Activated naive CD4-positive, alpha-beta T cell treated with anti-CD3 and anti-CD28 coated beads, Interleukin-2, amount 50 U/mL, for 24 hours (primary cell): ENCODE measurements around the gene TMEM169.

Experiments
- H3K27ac Mint-ChIP-seq: one replicate; pipeline ENCODE4 v1.8.0; 2021; ENCODE audit warnings: mild to moderate bottlenecking, mixed read lengths
- H3K27me3 Mint-ChIP-seq: one replicate; pipeline ENCODE4 v1.8.0; 2021; ENCODE audit warnings: mixed read lengths
- H3K36me3 Mint-ChIP-seq: one replicate; pipeline ENCODE4 v1.8.0; 2021; ENCODE audit warnings: mixed read lengths
- H3K4me1 Mint-ChIP-seq: one replicate; pipeline ENCODE4 v1.8.0; 2021; ENCODE audit warnings: mixed read lengths
- H3K4me3 Mint-ChIP-seq: one replicate; pipeline ENCODE4 v1.8.0; 2021; ENCODE audit warnings: mild to moderate bottlenecking, mixed read lengths
- H3K9me3 Mint-ChIP-seq: one replicate; pipeline ENCODE4 v1.8.0; 2021; ENCODE audit warnings: mixed read lengths

The TMEM169 gene

DNA sequence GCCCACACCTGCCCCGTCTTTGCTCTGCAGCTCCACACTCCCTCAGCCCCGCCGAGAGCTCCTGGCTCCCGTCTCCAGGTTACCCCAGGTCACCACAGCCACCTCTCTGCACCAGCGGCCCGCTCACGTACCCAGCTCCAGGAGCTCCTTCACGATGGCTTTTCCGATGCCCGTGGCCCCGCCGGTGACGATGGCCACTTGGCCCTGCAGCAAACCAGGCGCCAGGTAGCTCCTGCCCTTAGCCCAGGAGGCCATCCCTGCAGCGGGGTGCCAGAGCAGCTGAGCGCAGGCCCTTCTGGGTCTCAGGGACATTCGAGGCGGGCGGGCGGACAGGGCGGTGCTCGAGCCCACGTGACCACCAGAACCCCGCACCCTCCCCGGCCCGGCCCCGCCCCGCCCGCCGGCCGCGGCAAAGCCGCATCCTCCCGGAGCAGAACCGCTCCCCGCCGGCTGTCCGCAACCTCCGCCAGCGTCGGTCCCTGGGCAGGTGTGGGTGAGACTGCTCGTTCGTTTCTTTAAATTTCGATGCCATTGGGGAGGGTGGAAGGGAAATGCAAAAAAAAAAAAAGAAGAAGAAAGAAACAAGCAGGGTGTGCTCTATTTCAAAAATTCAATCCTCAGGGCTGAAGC is at the start of gene TMEM169, which contains the start of gene PECR:
Gene TMEM169 (plus strand): TSS at position 433 of the 630 bp plus-strand sequence. CDS start 14,045 bp downstream, outside the sequence.
Gene PECR (minus strand): TSS at position 323 of the 630 bp plus-strand sequence. CDS start 68 bp downstream, at position 255.
- Mint-ChIP-seq H3K4me1 (peaks cover 72% of the 10 kb centered on the region), H3K36me3 (no peaks in the 10 kb centered on the region), H3K27me3 (no peaks in the 10 kb centered on the region), H3K4me3 (peak within 1 kb of the TSS; percentile 98), H3K9me3 (no peaks in the 10 kb centered on the region), H3K27ac (peak within 1 kb of the TSS; percentile 91)

- Mint-ChIP-seq H3K27ac (peak overlapping the region; percentile 98), H3K4me1 (peaks cover 29% of the 10 kb centered on the region), H3K9me3 (no peaks in the 10 kb centered on the region), H3K36me3 (peaks cover 8% of the 10 kb centered on the region), H3K4me3 (peak overlapping the region; percentile 77), H3K27me3 (no peaks in the 10 kb centered on the region)
Measured at GRCh38 chr2:216031960-216032689, 49.6 kb upstream of the TMEM169 start.

DNA sequence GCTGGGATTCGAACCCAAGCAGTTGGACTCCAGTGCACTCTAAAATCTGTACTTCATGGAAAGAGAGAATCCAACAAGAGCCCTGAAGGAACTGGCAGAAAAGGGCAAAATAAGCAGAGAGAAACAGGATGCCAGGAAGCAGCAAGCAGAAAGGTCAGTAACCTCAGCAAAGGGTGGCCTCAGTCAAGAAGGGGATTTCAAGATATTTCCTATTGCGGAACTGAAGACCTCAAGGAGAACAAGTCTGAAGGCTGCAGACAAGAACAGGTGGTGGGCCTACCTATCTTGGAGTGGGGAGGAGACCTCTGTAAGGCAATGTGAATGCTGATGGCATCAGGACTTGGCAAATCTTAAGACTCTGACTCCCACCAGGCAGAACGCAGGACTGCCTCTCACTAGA is 48.3 kb upstream of the TMEM169 start:
- Mint-ChIP-seq H3K4me1 (peaks cover 29% of the 10 kb centered on the region), H3K27me3 (no peaks in the 10 kb centered on the region), H3K4me3 (no peak overlapping the region), H3K27ac (no peak overlapping the region), H3K36me3 (peaks cover 8% of the 10 kb centered on the region), H3K9me3 (no peaks in the 10 kb centered on the region)

DNA sequence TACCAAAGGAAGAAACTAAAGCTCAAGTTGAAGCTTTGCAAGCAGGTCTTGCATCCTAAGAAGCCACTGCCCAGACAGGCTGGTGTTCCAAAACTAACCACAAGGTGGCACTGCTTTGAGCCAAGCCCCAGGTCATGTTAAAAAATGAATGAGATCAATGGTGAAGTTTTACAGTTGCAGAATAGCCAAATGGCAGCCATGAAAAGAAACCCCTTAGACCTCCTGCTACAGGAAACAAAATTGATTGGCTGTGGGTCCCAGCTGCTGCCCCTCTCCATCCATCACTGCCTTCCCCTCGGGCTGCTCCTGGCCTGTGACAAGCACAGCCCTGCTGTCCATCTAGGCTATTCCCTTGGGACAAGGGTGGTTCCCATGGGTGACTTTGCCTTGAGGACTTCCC is 47.7 kb upstream of the TMEM169 start:
- Mint-ChIP-seq H3K36me3 (peaks cover 8% of the 10 kb centered on the region), H3K27me3 (no peaks in the 10 kb centered on the region), H3K4me1 (peaks cover 29% of the 10 kb centered on the region), H3K9me3 (no peaks in the 10 kb centered on the region), H3K27ac (no peak overlapping the region), H3K4me3 (no peak overlapping the region)

- Mint-ChIP-seq H3K9me3 (no peaks in the 10 kb centered on the region), H3K4me1 (no peaks in the 10 kb centered on the region), H3K36me3 (no peaks in the 10 kb centered on the region), H3K4me3 (no peak overlapping the region), H3K27ac (no peak overlapping the region), H3K27me3 (no peaks in the 10 kb centered on the region)
Measured at GRCh38 chr2:216039918-216040317, 41.8 kb upstream of the TMEM169 start.

DNA sequence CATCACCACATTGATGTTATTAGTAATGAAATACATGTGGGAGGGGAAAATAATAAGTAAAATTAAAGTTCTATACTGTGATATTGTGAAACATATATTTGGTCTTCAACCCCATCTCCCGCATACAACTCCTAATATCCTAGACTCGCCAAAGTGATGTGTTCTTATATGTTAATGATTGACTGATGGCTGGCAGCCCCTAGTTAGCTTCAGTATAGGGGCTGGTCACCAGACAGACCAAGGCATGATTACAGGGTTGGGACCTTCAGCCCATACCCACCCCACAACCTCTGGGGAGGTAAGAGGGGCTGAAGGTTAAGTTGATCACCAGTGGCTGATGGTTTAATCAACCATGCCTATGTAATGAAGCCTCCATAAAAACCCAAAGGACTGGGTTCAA is 40.3 kb upstream of the TMEM169 start:
- no peaks in the 10 kb centered on the region for H3K36me3 Mint-ChIP-seq
- H3K27me3 Mint-ChIP-seq = no peaks in the 10 kb centered on the region
- no peak overlapping the region for H3K27ac Mint-ChIP-seq

DNA sequence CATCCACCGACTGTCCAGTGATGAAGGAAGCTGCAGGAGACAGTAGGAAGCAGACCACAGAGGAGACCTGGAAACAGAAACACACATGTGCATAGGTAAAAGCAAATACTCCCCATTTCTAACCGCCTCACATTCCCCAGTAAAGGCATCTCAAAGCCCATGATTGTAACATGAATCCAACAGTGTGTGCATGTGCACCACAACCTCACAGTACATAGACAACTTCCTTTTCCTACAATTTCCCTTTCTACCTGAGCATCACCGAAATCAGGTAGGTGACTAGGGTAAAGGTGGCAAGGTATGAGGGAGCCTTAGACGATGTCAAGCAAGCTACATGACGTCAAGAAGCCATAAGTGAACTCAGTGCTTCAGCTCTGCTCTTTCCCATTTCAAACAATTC is 37.8 kb upstream of the TMEM169 start:
- Mint-ChIP-seq H3K36me3 (no peaks in the 10 kb centered on the region), H3K27ac (no peak overlapping the region), H3K27me3 (no peaks in the 10 kb centered on the region), H3K4me1 (no peaks in the 10 kb centered on the region), H3K4me3 (no peak overlapping the region), H3K9me3 (no peaks in the 10 kb centered on the region)

More for the DNA sequence above, 40.3 kb upstream of the TMEM169 start:
- no peak overlapping the region for H3K4me3 Mint-ChIP-seq
- no peaks in the 10 kb centered on the region for H3K9me3 Mint-ChIP-seq
- no peaks in the 10 kb centered on the region for H3K4me1 Mint-ChIP-seq

DNA sequence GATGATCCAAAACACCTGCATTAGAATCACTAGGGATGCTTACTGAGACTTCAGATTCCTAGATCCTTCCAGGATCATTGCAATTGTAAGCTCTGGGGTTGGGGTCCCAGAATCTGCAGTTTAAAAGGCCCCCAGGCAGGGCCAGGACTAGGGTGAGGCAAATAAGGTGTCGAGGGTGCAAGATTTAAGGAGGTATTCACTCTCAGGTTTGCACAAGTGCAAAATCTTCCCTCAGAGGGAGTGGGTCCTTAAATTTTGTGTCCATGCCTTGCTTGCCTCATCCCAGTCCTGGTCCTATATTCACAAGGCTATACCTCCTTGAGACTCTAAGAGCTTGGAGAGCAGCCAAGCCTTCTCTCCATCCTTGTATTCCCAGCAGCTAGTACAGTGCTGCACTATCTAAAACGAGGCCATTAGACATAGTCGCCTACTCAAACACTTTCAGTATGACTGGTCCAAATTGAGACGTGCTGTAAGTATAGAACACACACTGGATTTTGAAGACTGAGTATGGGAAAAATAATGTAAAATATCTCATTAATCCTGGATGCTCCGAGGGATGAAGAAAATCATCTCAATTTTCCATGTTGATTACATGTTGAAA is 36.7 kb upstream of the TMEM169 start:
- no peaks in the 10 kb centered on the region for H3K9me3 Mint-ChIP-seq
- H3K27me3 Mint-ChIP-seq = no peaks in the 10 kb centered on the region
- H3K27ac Mint-ChIP-seq = no peak overlapping the region
- H3K36me3 Mint-ChIP-seq = no peaks in the 10 kb centered on the region
- H3K4me3 Mint-ChIP-seq = no peak overlapping the region
- H3K4me1 Mint-ChIP-seq = no peaks in the 10 kb centered on the region

DNA sequence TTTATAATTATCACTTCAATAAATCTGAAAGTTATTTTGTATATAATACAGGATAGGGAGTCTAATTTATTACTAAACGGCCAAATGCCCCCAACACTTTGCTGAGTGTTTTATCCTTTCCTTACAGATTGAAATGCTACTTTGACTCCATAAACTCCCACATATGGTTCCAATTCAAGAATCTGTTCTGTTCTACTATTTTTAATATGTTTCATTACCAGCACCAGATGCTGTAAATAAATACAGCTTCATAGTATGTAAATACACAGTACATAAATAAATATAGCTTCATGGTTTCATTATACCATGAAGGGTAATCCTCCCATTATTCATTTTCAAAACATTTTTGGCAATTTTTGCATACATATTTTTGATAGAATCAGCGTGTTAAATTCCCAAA is 34.3 kb upstream of the TMEM169 start:
- Mint-ChIP-seq H3K27ac (no peak overlapping the region), H3K27me3 (no peaks in the 10 kb centered on the region), H3K36me3 (peaks cover 4% of the 10 kb centered on the region), H3K4me3 (no peak overlapping the region), H3K9me3 (no peaks in the 10 kb centered on the region), H3K4me1 (no peaks in the 10 kb centered on the region)

DNA sequence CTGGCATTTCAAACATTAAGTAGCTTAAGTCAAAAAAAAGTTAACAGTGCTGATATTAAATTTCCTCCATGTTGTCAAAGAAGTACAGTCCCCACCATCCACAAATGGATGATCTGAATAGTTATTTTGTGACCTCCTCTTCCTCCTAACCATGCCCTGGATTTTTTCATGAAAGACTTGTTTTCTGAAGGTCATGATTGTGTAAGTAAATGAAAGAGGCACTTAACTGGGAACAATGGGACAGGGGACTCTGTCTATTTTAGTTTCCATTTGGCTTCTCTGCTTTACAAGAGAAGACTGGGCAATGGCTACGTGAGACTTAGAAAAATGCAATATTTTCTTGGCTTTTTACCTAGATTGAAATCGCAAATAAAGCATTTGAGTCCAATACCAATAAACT is 32.3 kb upstream of the TMEM169 start:
- no peaks in the 10 kb centered on the region for H3K4me1 Mint-ChIP-seq
- H3K4me3 Mint-ChIP-seq = no peak overlapping the region
- H3K27ac Mint-ChIP-seq = no peak overlapping the region
- H3K36me3 Mint-ChIP-seq = peaks cover 8% of the 10 kb centered on the region
- no peaks in the 10 kb centered on the region for H3K9me3 Mint-ChIP-seq
- H3K27me3 Mint-ChIP-seq = no peaks in the 10 kb centered on the region

- Mint-ChIP-seq H3K4me3 (no peak overlapping the region), H3K27ac (no peak overlapping the region)
Measured at GRCh38 chr2:216051350-216051749, 30.4 kb upstream of the TMEM169 start.

GRCh38 chr2:216052420-216052819 is 29.3 kb upstream of the TMEM169 start:
- peaks cover 18% of the 10 kb centered on the region for H3K36me3 Mint-ChIP-seq
- no peaks in the 10 kb centered on the region for H3K9me3 Mint-ChIP-seq
- no peak overlapping the region for H3K4me3 Mint-ChIP-seq
- H3K27me3 Mint-ChIP-seq = no peaks in the 10 kb centered on the region
- no peak overlapping the region for H3K27ac Mint-ChIP-seq
- peaks cover 16% of the 10 kb centered on the region for H3K4me1 Mint-ChIP-seq

More at GRCh38 chr2:216051350-216051749, 30.4 kb upstream of the TMEM169 start:
- peaks cover 18% of the 10 kb centered on the region for H3K36me3 Mint-ChIP-seq
- no peaks in the 10 kb centered on the region for H3K9me3 Mint-ChIP-seq
- H3K4me1 Mint-ChIP-seq = peaks cover 8% of the 10 kb centered on the region
- no peaks in the 10 kb centered on the region for H3K27me3 Mint-ChIP-seq

DNA sequence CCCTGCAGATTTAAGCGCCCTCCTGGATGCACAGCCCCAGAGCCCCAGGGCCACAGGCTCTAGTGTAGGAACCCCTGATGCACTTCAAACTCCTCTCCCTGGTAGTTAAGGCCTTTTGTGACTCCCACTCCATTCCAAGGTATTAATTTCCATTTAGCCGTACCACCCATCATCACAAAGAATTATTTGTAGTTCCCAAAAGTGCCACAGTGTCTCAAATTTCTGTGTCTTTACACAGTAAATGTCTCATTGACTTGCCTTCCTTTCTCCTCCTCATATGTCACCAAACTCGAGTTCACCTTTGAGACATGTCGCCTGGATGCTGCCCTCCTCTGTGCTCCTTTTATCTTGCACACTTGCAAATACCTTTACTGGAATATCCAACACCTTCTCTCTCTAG is 26.0 kb upstream of the TMEM169 start:
- H3K27ac Mint-ChIP-seq = peak overlapping the region; percentile 8
- H3K9me3 Mint-ChIP-seq = no peaks in the 10 kb centered on the region
- peaks cover 39% of the 10 kb centered on the region for H3K4me1 Mint-ChIP-seq
- no peak overlapping the region for H3K4me3 Mint-ChIP-seq
- H3K36me3 Mint-ChIP-seq = peaks cover 14% of the 10 kb centered on the region
- H3K27me3 Mint-ChIP-seq = no peaks in the 10 kb centered on the region

DNA sequence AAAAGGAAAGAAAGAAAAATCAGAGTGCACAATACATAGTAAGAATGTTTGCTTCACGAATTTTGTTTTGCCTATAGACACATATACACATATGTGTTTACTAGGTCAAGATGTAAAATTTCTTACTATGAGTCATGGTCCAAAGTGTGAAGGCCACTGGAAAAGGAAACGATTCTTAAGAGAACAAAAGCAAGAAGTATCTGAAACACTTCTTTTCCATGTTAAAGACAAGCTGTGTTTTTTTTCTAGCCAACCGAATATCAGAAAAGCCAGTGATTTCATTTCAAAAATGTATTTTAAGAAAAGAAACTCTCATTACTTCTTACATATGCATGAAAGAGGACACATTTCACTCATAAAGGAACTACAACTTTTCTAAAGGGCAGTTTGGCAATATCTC is 25.0 kb upstream of the TMEM169 start:
- Mint-ChIP-seq H3K36me3 (peaks cover 14% of the 10 kb centered on the region), H3K4me1 (peaks cover 39% of the 10 kb centered on the region), H3K27me3 (no peaks in the 10 kb centered on the region), H3K4me3 (no peak overlapping the region), H3K27ac (peak overlapping the region; percentile 94), H3K9me3 (no peaks in the 10 kb centered on the region)

DNA sequence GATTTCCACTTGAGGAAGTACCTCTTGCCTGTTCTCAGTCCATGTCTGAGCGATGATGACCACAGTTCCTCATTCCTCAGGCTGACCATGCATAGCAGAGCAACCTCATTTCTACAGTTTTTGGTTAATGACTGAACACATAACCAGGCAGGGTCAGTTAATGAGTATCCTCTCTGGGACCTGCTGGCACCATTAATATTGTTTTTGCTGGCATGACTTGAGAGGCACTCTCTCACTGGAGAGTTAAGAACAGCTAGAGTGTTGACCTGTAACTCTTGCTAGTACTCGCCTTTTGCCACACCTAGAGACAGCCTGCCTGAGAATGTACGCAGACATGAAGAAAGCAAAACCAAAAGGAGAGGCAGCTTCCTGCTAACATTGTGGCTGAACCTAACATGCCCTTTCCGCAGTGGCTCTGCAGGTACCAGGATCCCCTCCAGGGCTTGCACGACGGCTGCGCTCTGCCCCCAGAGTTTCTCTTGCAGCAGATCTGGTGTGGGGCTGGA is 24.0 kb upstream of the TMEM169 start:
- Mint-ChIP-seq H3K27ac (peak overlapping the region; percentile 94), H3K4me1 (peaks cover 39% of the 10 kb centered on the region), H3K9me3 (no peaks in the 10 kb centered on the region), H3K27me3 (no peaks in the 10 kb centered on the region), H3K4me3 (peak overlapping the region; percentile 82), H3K36me3 (peaks cover 10% of the 10 kb centered on the region)
